Parathyroid adenoma (tissue), 2 donors: ENCODE results near the gene AMN.

ENCODE experiments used
- H2AFZ ChIP-seq: fragments of 300-600 bp; sonication (generic); one replicate; pipeline ENCODE4 v1.7.0; 2017; ENCODE audit warnings: antibody characterized with exemption, mild to moderate bottlenecking
- H3K27ac ChIP-seq: fragments of 300-600 bp; sonication (generic); one replicate; pipeline ENCODE4 v1.7.0; 2017
- H3K27me3 ChIP-seq: fragments of 300-600 bp; sonication (generic); one replicate; pipeline ENCODE4 v1.7.0; 2017; ENCODE audit warnings: low read length; ENCODE audit not compliant: control insufficient read depth, insufficient read depth
- H3K36me3 ChIP-seq: fragments of 300-600 bp; sonication (generic); one replicate; pipeline ENCODE4 v1.7.0; 2017; ENCODE audit warnings: low read length; ENCODE audit not compliant: control insufficient read depth, insufficient read depth
- H3K4me1 ChIP-seq: fragments of 300-600 bp; sonication (generic); one replicate; pipeline ENCODE4 v1.7.0; 2017; ENCODE audit warnings: control low read depth
- H3K4me2 ChIP-seq: fragments of 300-600 bp; sonication (generic); one replicate; pipeline ENCODE4 v1.7.0; 2017; ENCODE audit warnings: low read length
- H3K4me3 ChIP-seq: fragments of 300-600 bp; sonication (generic); one replicate; pipeline ENCODE4 v1.7.0; 2017; ENCODE audit warnings: low read depth, low read length
- H3K79me2 ChIP-seq: fragments of 300-600 bp; sonication (generic); one replicate; pipeline ENCODE4 v1.7.0; 2017; ENCODE audit warnings: control low read depth
- H3K9ac ChIP-seq: fragments of 300-600 bp; sonication (generic); one replicate; pipeline ENCODE4 v1.7.0; 2017; ENCODE audit warnings: mild to moderate bottlenecking
- H3K9me3 ChIP-seq: fragments of 300-600 bp; sonication (generic); one replicate; pipeline ENCODE4 v1.7.0; 2017; ENCODE audit warnings: low read length; ENCODE audit not compliant: control insufficient read depth
- CTCF ChIP-seq: fragments of 300-600 bp; sonication (generic); IDR thresholded peaks from one replicate; pipeline ENCODE4 v1.7.0; 2017; ENCODE audit warnings: antibody characterized with exemption, mild to moderate bottlenecking
- donor health status: primary hyperparathyroidism.

AMN gene

GRCh38 chr14:102914474-102915291 lies 7.8 kb upstream of the AMN start:
- no peak overlapping the region for H3K27ac ChIP-seq
- no peak for TF ChIP-seq CTCF
- no peaks in the 10 kb centered on the region for H3K27me3 ChIP-seq
- no peaks in the 10 kb centered on the region for H3K9me3 ChIP-seq
- H3K4me1 ChIP-seq: no peaks in the 10 kb centered on the region
- H3K79me2 ChIP-seq: no peaks in the 10 kb centered on the region
- H3K36me3 ChIP-seq: no peaks in the 10 kb centered on the region
- no peak overlapping the region for H3K4me3 ChIP-seq
- H3K4me2 ChIP-seq: no peak overlapping the region
- no peak overlapping the region for H3K9ac ChIP-seq
- no peak overlapping the region for H2AFZ ChIP-seq

GRCh38 chr14:102915292-102916110 lies 7.0 kb upstream of the AMN start:
- Histone ChIP-seq H3K9me3 (no peaks in the 10 kb centered on the region), H3K4me2 (no peak overlapping the region), H2AFZ (no peak overlapping the region), H3K4me1 (no peaks in the 10 kb centered on the region), H3K27me3 (no peaks in the 10 kb centered on the region), H3K27ac (no peak overlapping the region), H3K4me3 (no peak overlapping the region), H3K36me3 (no peaks in the 10 kb centered on the region), H3K79me2 (no peaks in the 10 kb centered on the region), H3K9ac (no peak overlapping the region)
- no peak for TF ChIP-seq CTCF

- no peak for TF ChIP-seq CTCF
- Histone ChIP-seq H2AFZ (no peak overlapping the region), H3K27me3 (no peaks in the 10 kb centered on the region), H3K4me1 (no peaks in the 10 kb centered on the region), H3K4me2 (no peak overlapping the region), H3K79me2 (no peaks in the 10 kb centered on the region), H3K36me3 (no peaks in the 10 kb centered on the region), H3K9me3 (no peaks in the 10 kb centered on the region), H3K4me3 (no peak overlapping the region), H3K9ac (no peak overlapping the region), H3K27ac (no peak overlapping the region)
Observed at GRCh38 chr14:102916347-102917055, 6.0 kb upstream of the AMN start.

- no peaks in the 10 kb centered on the region for H3K4me1 ChIP-seq
- no peak overlapping the region for H3K4me2 ChIP-seq
- no peak overlapping the region for H2AFZ ChIP-seq
- no peaks in the 10 kb centered on the region for H3K36me3 ChIP-seq
- H3K27ac ChIP-seq: no peak overlapping the region
- H3K27me3 ChIP-seq: no peaks in the 10 kb centered on the region
- TF ChIP-seq CTCF: no peak
- no peaks in the 10 kb centered on the region for H3K79me2 ChIP-seq
- H3K9ac ChIP-seq: no peak overlapping the region
- no peaks in the 10 kb centered on the region for H3K9me3 ChIP-seq
- no peak overlapping the region for H3K4me3 ChIP-seq
Observed at GRCh38 chr14:102917056-102917385, 5.4 kb upstream of the AMN start.
